HEK293 (cell line): ENCODE results near the gene SH3BP5.

Experiments used
- CTCF ChIA-PET: fragments of 350-600 bp; formaldehyde crosslinking; extraction: SDS; loops from one replicate; lab custom pipeline; 2021; ENCODE audit warnings: antibody characterized with exemption; lab: Yijun Ruan, JAX
- POLR2A ChIA-PET: fragments of 300-600 bp; formaldehyde crosslinking; extraction: SDS; loops from one replicate; lab custom pipeline; 2020; ENCODE audit warnings: antibody characterized with exemption, inconsistent platforms; lab: Yijun Ruan, JAX
- H3K27ac ChIP-seq: fragments of 200-500 bp; sonication (Bioruptor generic); 2 replicates; pipeline ENCODE4 v1.5.1; 2014; ENCODE audit warnings: low read depth, low read length, control low read depth, inconsistent platforms; ENCODE audit errors: extremely low read depth
- H3K36me3 ChIP-seq, 2 experiments: fragments of 200-500 bp in 1 of 2; sonication (Bioruptor generic) in 1 of 2; 1 replicate in 1 of 2; 2 replicates in 1 of 2; pipeline ENCODE4 v1.5.1; 2014 to 2017; ENCODE audit warnings: inconsistent platforms in 2 of 2, low read length in 2 of 2; ENCODE audit not compliant: control insufficient read depth in 2 of 2, insufficient read depth in 1 of 2
- H3K4me1 ChIP-seq: fragments of 200-500 bp; sonication (Bioruptor generic); 2 replicates; pipeline ENCODE4 v1.5.1; 2014; ENCODE audit warnings: mild to moderate bottlenecking, low read length, inconsistent platforms; ENCODE audit not compliant: control insufficient read depth, insufficient read depth
- H3K4me3 ChIP-seq: 2 replicates; pipeline ENCODE4 v1.5.1; 2011; ENCODE audit warnings: low read depth, mild to moderate bottlenecking, control low read depth, low read length, moderate library complexity
- H3K9me3 ChIP-seq: fragments of 200-500 bp; sonication (Bioruptor generic); 2 replicates; pipeline ENCODE4 v1.5.1; 2014; ENCODE audit warnings: low read depth, low read length, inconsistent platforms; ENCODE audit not compliant: control insufficient read depth, insufficient read depth
- BCL11B ChIP-seq: fragments of 450-650 bp; formaldehyde crosslinking; IDR thresholded peaks from 2 replicates; pipeline ENCODE4 v1.5.1; 2016; ENCODE audit warnings: low read depth, missing biosample characterization, missing genetic modification characterization
- EGR2 ChIP-seq: fragments of 450-650 bp; formaldehyde crosslinking; IDR thresholded peaks from 2 replicates; pipeline ENCODE4 v1.5.1; 2016; ENCODE audit warnings: low read depth, missing biosample characterization, missing genetic modification characterization
- GLI4 ChIP-seq: fragments of 450-650 bp; formaldehyde crosslinking; IDR thresholded peaks from 2 replicates; pipeline ENCODE4 v1.5.1; 2016; ENCODE audit warnings: missing biosample characterization, missing genetic modification characterization
- GLIS2 ChIP-seq: fragments of 450-650 bp; formaldehyde crosslinking; IDR thresholded peaks from 2 replicates; pipeline ENCODE4 v1.5.1; 2016; ENCODE audit warnings: missing biosample characterization, missing genetic modification characterization
- KLF8 ChIP-seq: fragments of 450-650 bp; formaldehyde crosslinking; IDR thresholded peaks from 2 replicates; pipeline ENCODE4 v1.5.1; 2016; ENCODE audit warnings: missing biosample characterization, missing genetic modification characterization
- KLF9 ChIP-seq: fragments of 450-650 bp; formaldehyde crosslinking; IDR thresholded peaks from 2 replicates; pipeline ENCODE4 v1.5.1; 2016; ENCODE audit warnings: missing biosample characterization, missing genetic modification characterization, low read depth
- OVOL3 ChIP-seq: fragments of 450-650 bp; formaldehyde crosslinking; IDR thresholded peaks from 2 replicates; pipeline ENCODE4 v1.5.1; 2016; ENCODE audit warnings: missing biosample characterization, missing genetic modification characterization
- PRDM1 ChIP-seq: fragments of 450-650 bp; formaldehyde crosslinking; IDR thresholded peaks from 2 replicates; pipeline ENCODE4; 2016; ENCODE audit warnings: missing biosample characterization, missing genetic modification characterization
- PRDM4 ChIP-seq: fragments of 450-650 bp; formaldehyde crosslinking; IDR thresholded peaks from 2 replicates; pipeline ENCODE4 v1.5.1; 2017; ENCODE audit warnings: missing biosample characterization, missing genetic modification characterization
- SP7 ChIP-seq: fragments of 450-650 bp; formaldehyde crosslinking; IDR thresholded peaks from 2 replicates; pipeline ENCODE4 v1.5.1; 2016; ENCODE audit warnings: missing biosample characterization, missing genetic modification characterization
- ZBTB8A ChIP-seq: fragments of 450-650 bp; formaldehyde crosslinking; IDR thresholded peaks from 2 replicates; pipeline ENCODE4 v1.5.1; 2016; ENCODE audit warnings: missing biosample characterization, missing genetic modification characterization
- ZNF18 ChIP-seq: fragments of 450-650 bp; formaldehyde crosslinking; IDR thresholded peaks from 2 replicates; pipeline ENCODE4 v1.5.1; 2016; ENCODE audit warnings: missing biosample characterization, missing genetic modification characterization
- ZNF221 ChIP-seq: fragments of 450-650 bp; formaldehyde crosslinking; IDR thresholded peaks from 2 replicates; pipeline ENCODE4 v1.5.1; 2017; ENCODE audit warnings: missing biosample characterization, missing genetic modification characterization, borderline replicate concordance
- ZNF335 ChIP-seq: fragments of 450-650 bp; formaldehyde crosslinking; conservative IDR thresholded peaks from 2 replicates; pipeline ENCODE4 v1.5.1; 2016; ENCODE audit warnings: missing biosample characterization, missing genetic modification characterization
- ZNF350 ChIP-seq: fragments of 450-650 bp; formaldehyde crosslinking; IDR thresholded peaks from 2 replicates; pipeline ENCODE4 v1.5.0; 2017; ENCODE audit warnings: missing biosample characterization, mild to moderate bottlenecking, missing genetic modification characterization
- ZNF404 ChIP-seq: fragments of 450-650 bp; formaldehyde crosslinking; IDR thresholded peaks from 2 replicates; pipeline ENCODE4 v1.5.1; 2017; ENCODE audit warnings: missing biosample characterization, missing genetic modification characterization
- ZNF488 ChIP-seq: fragments of 450-650 bp; formaldehyde crosslinking; IDR thresholded peaks from 2 replicates; pipeline ENCODE4 v1.5.1; 2016; ENCODE audit warnings: missing biosample characterization, missing genetic modification characterization
- ZNF560 ChIP-seq: fragments of 450-650 bp; formaldehyde crosslinking; IDR thresholded peaks from 2 replicates; pipeline ENCODE4 v1.5.1; 2017; ENCODE audit warnings: missing biosample characterization, missing genetic modification characterization, borderline replicate concordance
- ZNF621 ChIP-seq: fragments of 450-650 bp; formaldehyde crosslinking; IDR thresholded peaks from 2 replicates; pipeline ENCODE4 v1.5.1; 2017; ENCODE audit warnings: missing biosample characterization, missing genetic modification characterization
- TF ChIP-seq, protein P1 (sequence below): fragments of 450-650 bp; formaldehyde crosslinking; IDR thresholded peaks from 2 replicates; pipeline ENCODE4 v1.5.1; 2016; ENCODE audit warnings: missing biosample characterization, missing genetic modification characterization
- TF ChIP-seq, protein P2 (sequence below): fragments of 450-650 bp; formaldehyde crosslinking; IDR thresholded peaks from 2 replicates; pipeline ENCODE4 v1.5.0; 2017; ENCODE audit warnings: missing biosample characterization, missing genetic modification characterization, borderline replicate concordance
- TF ChIP-seq, protein P3 (sequence below): fragments of 450-650 bp; formaldehyde crosslinking; IDR thresholded peaks from 2 replicates; pipeline ENCODE4 v1.5.1; 2016; ENCODE audit warnings: missing biosample characterization, missing genetic modification characterization

The SH3BP5 gene

DNA sequence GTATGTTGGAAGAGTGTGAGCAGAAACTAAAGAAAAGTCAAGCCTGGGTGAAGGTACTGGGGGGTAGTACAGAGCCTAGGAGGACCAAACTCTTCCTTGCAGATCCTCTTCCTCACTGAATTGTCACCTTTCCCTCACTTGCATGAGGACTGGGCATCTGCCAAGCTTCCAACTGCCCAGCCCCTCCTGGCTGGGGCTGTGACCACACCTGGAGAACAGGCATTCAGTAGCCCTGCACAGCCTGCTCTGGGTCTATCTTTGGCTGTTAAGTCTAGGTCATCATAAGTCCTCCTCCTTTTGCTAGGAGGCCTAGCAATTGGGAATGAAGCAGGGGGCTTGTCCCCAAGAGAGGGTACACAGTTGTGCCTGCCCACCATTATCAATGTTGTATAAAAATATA lies 71.1 kb downstream of the SH3BP5 start (continued):
- TF ChIP-seq, protein P1, sequence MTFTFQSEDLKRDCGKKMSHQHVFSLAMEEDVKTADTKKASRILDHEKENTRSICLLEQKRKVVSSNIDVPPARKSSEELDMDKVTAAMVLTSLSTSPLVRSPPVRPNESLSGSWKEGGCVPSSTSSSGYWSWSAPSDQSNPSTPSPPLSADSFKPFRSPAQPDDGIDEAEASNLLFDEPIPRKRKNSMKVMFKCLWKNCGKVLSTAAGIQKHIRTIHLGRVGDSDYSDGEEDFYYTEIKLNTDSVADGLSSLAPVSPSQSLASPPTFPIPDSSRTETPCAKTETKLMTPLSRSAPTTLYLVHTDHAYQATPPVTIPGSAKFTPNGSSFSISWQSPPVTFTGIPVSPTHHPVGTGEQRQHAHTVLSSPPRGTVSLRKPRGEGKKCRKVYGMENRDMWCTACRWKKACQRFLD (tag by site-specific recombination), result no peak
- no peak for TF ChIP-seq GLIS2 (tag by site-specific recombination)
- TF ChIP-seq ZNF560 (tag by site-specific recombination), result no peak
- TF ChIP-seq ZBTB8A (tag by site-specific recombination), result no peak
- no peak for TF ChIP-seq ZNF488
- TF ChIP-seq, protein P2, sequence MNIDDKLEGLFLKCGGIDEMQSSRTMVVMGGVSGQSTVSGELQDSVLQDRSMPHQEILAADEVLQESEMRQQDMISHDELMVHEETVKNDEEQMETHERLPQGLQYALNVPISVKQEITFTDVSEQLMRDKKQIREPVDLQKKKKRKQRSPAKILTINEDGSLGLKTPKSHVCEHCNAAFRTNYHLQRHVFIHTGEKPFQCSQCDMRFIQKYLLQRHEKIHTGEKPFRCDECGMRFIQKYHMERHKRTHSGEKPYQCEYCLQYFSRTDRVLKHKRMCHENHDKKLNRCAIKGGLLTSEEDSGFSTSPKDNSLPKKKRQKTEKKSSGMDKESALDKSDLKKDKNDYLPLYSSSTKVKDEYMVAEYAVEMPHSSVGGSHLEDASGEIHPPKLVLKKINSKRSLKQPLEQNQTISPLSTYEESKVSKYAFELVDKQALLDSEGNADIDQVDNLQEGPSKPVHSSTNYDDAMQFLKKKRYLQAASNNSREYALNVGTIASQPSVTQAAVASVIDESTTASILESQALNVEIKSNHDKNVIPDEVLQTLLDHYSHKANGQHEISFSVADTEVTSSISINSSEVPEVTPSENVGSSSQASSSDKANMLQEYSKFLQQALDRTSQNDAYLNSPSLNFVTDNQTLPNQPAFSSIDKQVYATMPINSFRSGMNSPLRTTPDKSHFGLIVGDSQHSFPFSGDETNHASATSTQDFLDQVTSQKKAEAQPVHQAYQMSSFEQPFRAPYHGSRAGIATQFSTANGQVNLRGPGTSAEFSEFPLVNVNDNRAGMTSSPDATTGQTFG (tag by site-specific recombination), result no peak
- TF ChIP-seq ZNF621 (tag by site-specific recombination), result no peak

GRCh38 chr3:15260531-15260930 lies 71.9 kb downstream of the SH3BP5 start:
- ChIA-PET POLR2A (interaction anchor here (1.0 to 1.4 kb wide), 3 partner anchors 53 to 57 kb away, joined by 3 to 4 read pairs (median 3); no protein-coding TSS in a partner anchor), CTCF (interaction anchor here (1.2 to 1.3 kb wide), 3 partner anchors 19 to 153 kb away, joined by 3 to 4 read pairs (median 4); no protein-coding TSS in a partner anchor)
- Histone ChIP-seq H3K9me3 (no peaks in the 10 kb centered on the region), H3K36me3 (peaks cover 7 to 64% of the 10 kb centered on the region in 2 experiments; a peak in 2 of 3 replicates), H3K4me1 (no peaks in the 10 kb centered on the region), H3K4me3 (no peak overlapping the region), H3K27ac (no peak overlapping the region)
- TF ChIP-seq BCL11B (tag by site-specific recombination) (no peak), ZNF350 (no peak), ZNF335 (tag by site-specific recombination) (no peak), OVOL3 (tag by site-specific recombination) (no peak), ZNF18 (no peak), EGR2 (tag by site-specific recombination) (no peak), KLF8 (tag by site-specific recombination) (no peak), ZNF404 (tag by site-specific recombination) (no peak), ZNF221 (no peak)

DNA sequence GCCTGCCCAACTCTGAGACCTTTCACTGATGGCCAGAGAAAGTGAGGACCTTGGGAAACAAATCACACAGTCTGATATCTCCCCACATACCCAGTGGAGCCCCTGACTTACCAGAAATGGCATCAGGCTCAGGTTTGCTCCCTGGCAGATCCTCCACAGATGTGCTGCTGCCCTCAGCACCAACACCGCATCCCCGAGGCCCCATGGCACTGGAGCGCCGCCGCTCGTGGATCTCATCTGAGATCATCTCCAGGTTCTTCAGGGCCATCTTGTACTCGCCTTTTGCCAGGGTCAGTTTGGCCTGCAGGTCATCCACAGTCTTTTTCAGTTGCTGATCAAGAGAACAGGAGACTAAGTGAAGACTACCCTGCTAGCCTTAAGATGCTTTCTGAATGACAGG lies 73.7 kb downstream of the SH3BP5 start:
- no peak overlapping the region for H3K27ac ChIP-seq
- peaks cover 21 to 82% of the 10 kb centered on the region in 2 experiments; a peak in 2 of 3 replicates for H3K36me3 ChIP-seq
- H3K4me3 ChIP-seq, result no peak overlapping the region
- TF ChIP-seq PRDM4 (tag by site-specific recombination) (no peak), KLF9 (tag by site-specific recombination) (no peak), SP7 (no peak), GLI4 (tag by site-specific recombination) (no peak), PRDM1 (tag by site-specific recombination) (0 out of 2 replicates have a peak, but pooled peaks have one; percentile 9)
- TF ChIP-seq, protein P3, sequence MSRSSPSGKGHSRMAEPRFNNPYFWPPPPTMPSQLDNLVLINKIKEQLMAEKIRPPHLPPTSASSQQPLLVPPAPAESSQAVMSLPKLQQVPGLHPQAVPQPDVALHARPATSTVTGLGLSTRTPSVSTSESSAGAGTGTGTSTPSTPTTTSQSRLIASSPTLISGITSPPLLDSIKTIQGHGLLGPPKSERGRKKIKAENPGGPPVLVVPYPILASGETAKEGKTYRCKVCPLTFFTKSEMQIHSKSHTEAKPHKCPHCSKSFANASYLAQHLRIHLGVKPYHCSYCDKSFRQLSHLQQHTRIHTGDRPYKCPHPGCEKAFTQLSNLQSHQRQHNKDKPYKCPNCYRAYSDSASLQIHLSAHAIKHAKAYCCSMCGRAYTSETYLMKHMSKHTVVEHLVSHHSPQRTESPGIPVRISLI (tag by site-specific recombination), result no peak
- TF ChIP-seq, all 188 proteins: peak for 1
- ChIA-PET CTCF (interaction anchor here (5.0 kb wide), 1 partner anchor 8 kb away, joined by 26 read pairs; no protein-coding TSS in a partner anchor), POLR2A (no interaction called here)
- Histone ChIP-seq H3K4me1 (no peaks in the 10 kb centered on the region), H3K9me3 (no peaks in the 10 kb centered on the region)
